NB4 (cell line): ENCODE measurements around the gene STXBP1.

Experiments used
- CTCF ChIP-seq: IDR thresholded peaks from one replicate; pipeline ENCODE4 v1.5.1; 2012; ENCODE audit warnings: low read depth, low read length
- MAX ChIP-seq: IDR thresholded peaks from 2 replicates; pipeline ENCODE4 v1.6.1; 2011; ENCODE audit warnings: low read depth, low read length
- POLR2A ChIP-seq: IDR thresholded peaks from 2 replicates; pipeline ENCODE4 v1.6.1; 2011; ENCODE audit warnings: mild to moderate bottlenecking; ENCODE audit not compliant: insufficient read length; ENCODE audit errors: extremely low read depth

GRCh38 chr9:127693697-127694096 lies 81.6 kb downstream of the STXBP1 start:
- no peak for TF ChIP-seq CTCF
- TF ChIP-seq MAX: no peak
- TF ChIP-seq POLR2A: no peak
